ENCODE measurements around the gene AUTS2. TPM values are rescaled to one million over a fixed set of nuclear protein-coding genes. Genes with fewer than 3 reads are reported as not detected.

The AUTS2 gene
- total and polyA plus RNA-seq, 4 experiments from 2014 or later = 3.4 to 35.2 (median 25.5) TPM

DNA sequence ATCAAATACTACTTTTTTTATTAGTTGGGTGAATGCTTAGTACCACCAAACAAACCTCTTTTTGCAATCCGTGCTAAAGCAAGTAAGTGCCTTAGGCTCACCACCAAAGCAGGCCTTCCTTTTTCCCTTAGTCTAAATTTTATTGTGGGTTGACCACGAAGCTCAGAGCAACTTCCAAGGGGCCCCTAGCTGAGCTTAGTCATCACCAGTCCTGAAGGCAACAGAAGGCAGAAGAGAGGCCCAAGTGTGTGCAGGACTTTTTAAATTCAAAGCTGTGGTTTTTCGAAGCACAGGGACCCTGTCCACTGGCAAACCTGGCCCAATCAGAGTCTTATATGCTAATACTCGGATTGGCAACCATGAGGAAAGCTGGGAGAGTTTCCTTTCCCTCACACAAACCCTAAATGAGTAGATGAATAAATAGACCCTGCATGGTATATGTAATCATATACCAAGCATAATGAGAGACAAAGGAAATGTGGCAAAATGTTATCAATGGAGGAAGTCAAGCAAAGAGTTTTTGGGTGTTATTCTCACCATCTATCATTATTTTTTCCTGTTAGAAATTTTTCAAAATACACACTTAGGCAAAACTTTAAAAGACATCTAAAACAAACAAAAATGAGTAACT, 1080.5 kb downstream of the AUTS2 start:
- Histone ChIP-seq H3K27ac (ENCODE audit: low read depth, low read length) (no peak overlapping the region), H3K36me3 (ENCODE audit: insufficient read depth, low read length) (no peaks in the 10 kb centered on the region), H3K4me3 (ENCODE audit: low read length in 2 of 2) (no peak overlapping the region), H3K27me3 (ENCODE audit: insufficient read depth, low read length) (no peaks in the 10 kb centered on the region), H3K9me3 (ENCODE audit: control insufficient read depth in 1 of 2, low read length in 2 of 2) (no peaks in the 10 kb centered on the region), H3K4me1 (ENCODE audit: insufficient read depth, low read length) (peaks cover 16% of the 10 kb centered on the region)
- Mint-ChIP-seq H3K27ac (peak overlapping the region; percentile 8 to 95 (median 65)), H3K27me3 (no peaks in the 10 kb centered on the region), H3K4me3 (peak overlapping the region in 7 of 8 donors; percentile 0 to 65 (median 43)), H3K9me3 (peaks cover 0 to 2% (median 0%) of the 10 kb centered on the region in 8 donors), H3K36me3 (no peaks in the 10 kb centered on the region), H3K4me1 (peaks cover 19 to 46% (median 35%) of the 10 kb centered on the region in 4 donors)
- intact Hi-C loops (cut with micrococcal nuclease) = no loop called here
- CTCF ChIA-PET (ENCODE audit: partially characterized antibody) = no interaction called here
- POLR2A ChIA-PET (ENCODE audit: partially characterized antibody) = interaction anchor here (1.6 to 2.8 kb wide), 2 partner anchors 15 to 30 kb away, joined by 7 to 14 read pairs; no protein-coding TSS in a partner anchor
- DNase-seq = no peak

GRCh38 chr7:70679661-70680060, 1081.4 kb downstream of the AUTS2 start:
- H3K9me3 ChIP-seq (ENCODE audit: control insufficient read depth in 1 of 2, low read length in 2 of 2) = no peaks in the 10 kb centered on the region
- H3K4me1 ChIP-seq (ENCODE audit: insufficient read depth, low read length) = peaks cover 16% of the 10 kb centered on the region
- POLR2A ChIA-PET (ENCODE audit: partially characterized antibody) = interaction anchor here (0.9 to 2.8 kb wide), 4 partner anchors 14 to 107 kb away, joined by 3 to 14 read pairs (median 6); no protein-coding TSS in a partner anchor
- H3K4me3 Mint-ChIP-seq = peak overlapping the region in 7 of 8 donors; percentile 50 to 81 (median 65)
- H3K27me3 ChIP-seq (ENCODE audit: insufficient read depth, low read length) = no peaks in the 10 kb centered on the region
- peaks cover 0 to 2% (median 0%) of the 10 kb centered on the region in 8 donors for H3K9me3 Mint-ChIP-seq
- no peak overlapping the region for H3K27ac ChIP-seq (ENCODE audit: low read depth, low read length)
- H3K36me3 ChIP-seq (ENCODE audit: insufficient read depth, low read length) = no peaks in the 10 kb centered on the region
- no peak overlapping the region for H3K4me3 ChIP-seq (ENCODE audit: low read length in 2 of 2)
- intact Hi-C loops (cut with micrococcal nuclease) = no loop called here
- no peaks in the 10 kb centered on the region for H3K36me3 Mint-ChIP-seq
- CTCF ChIA-PET (ENCODE audit: partially characterized antibody) = no interaction called here
- H3K27ac Mint-ChIP-seq = peak overlapping the region; percentile 75 to 96 (median 86)
- H3K4me1 Mint-ChIP-seq = peaks cover 19 to 46% (median 35%) of the 10 kb centered on the region in 4 donors
- peak in 1 of 5 donors; percentile 45 for DNase-seq
- no peaks in the 10 kb centered on the region for H3K27me3 Mint-ChIP-seq

GRCh38 chr7:70680306-70680705, 1082.0 kb downstream of the AUTS2 start:
- CTCF ChIA-PET (ENCODE audit: partially characterized antibody) = interaction anchor here (0.7 kb wide), 1 partner anchor 18 kb away, joined by 3 read pairs; no protein-coding TSS in a partner anchor

DNA sequence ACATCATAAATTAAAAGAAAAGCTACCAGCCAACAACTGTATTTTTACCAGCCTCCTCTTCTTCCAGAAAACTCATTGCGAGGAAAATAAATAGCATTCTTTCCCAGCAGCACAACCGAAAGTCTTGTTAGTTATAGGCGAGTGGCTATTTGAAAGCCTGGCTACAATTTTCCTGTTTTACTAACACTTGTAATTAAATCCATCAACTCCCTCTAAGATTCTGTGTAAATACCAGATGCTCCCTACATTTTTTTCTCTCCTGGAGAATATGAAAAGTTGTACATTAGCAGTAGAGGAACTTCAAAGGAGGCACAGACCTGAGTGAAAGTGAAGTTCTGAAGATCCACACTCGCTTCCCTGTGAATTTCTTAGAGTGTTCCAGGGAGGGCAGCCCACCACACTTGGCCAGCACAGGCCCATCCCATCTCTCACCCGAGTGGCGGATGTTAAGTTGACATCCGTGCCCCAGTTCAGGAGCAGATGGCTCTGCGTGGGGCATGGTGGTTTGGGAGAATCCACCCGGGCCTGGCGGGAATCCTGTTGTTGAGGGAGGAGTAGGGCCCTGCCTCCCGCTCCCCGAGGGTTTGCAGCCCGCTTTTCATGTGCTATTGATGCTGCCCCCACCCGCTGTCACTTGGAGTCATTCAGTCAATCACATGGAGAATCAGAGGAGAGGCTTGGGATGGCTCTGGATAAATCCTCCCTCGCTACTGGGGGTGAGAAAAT, 1082.6 kb downstream of the AUTS2 start:
- ChIA-PET POLR2A (ENCODE audit: partially characterized antibody) (interaction anchor here (1.2 to 2.8 kb wide), 3 partner anchors 10 to 108 kb away, joined by 3 to 14 read pairs (median 3); no protein-coding TSS in a partner anchor), CTCF (ENCODE audit: partially characterized antibody) (interaction anchor here (0.7 kb wide), 1 partner anchor 18 kb away, joined by 3 read pairs; no protein-coding TSS in a partner anchor)
- H3K4me3 Mint-ChIP-seq = peak overlapping the region in 3 of 8 donors; percentile 83 to 90 (median 86)
- H3K9me3 ChIP-seq (ENCODE audit: control insufficient read depth in 1 of 2, low read length in 2 of 2) = no peaks in the 10 kb centered on the region
- H3K27ac Mint-ChIP-seq = peak overlapping the region; percentile 41 to 98 (median 95)
- H3K4me3 ChIP-seq (ENCODE audit: low read length in 2 of 2) = no peak overlapping the region
- peaks cover 16% of the 10 kb centered on the region for H3K4me1 ChIP-seq (ENCODE audit: insufficient read depth, low read length)
- DNase-seq = no peak
- intact Hi-C loops (cut with micrococcal nuclease) = no loop called here
- no peak overlapping the region for H3K27ac ChIP-seq (ENCODE audit: low read depth, low read length)
- no peaks in the 10 kb centered on the region for H3K27me3 ChIP-seq (ENCODE audit: insufficient read depth, low read length)
- H3K36me3 ChIP-seq (ENCODE audit: insufficient read depth, low read length) = no peaks in the 10 kb centered on the region
- peaks cover 0 to under 1% of the 10 kb centered on the region in 2 donors for H3K27me3 Mint-ChIP-seq
- peaks cover 19 to 46% (median 35%) of the 10 kb centered on the region in 4 donors for H3K4me1 Mint-ChIP-seq
- peaks cover 0 to 2% (median 0%) of the 10 kb centered on the region in 8 donors for H3K9me3 Mint-ChIP-seq
- no peaks in the 10 kb centered on the region for H3K36me3 Mint-ChIP-seq

More at GRCh38 chr7:70680306-70680705, 1082.0 kb downstream of the AUTS2 start:
- Mint-ChIP-seq H3K27ac (peak overlapping the region in 5 of 7 donors; percentile 72 to 98 (median 91)), H3K27me3 (no peaks in the 10 kb centered on the region), H3K9me3 (peaks cover 0 to 2% (median 0%) of the 10 kb centered on the region in 8 donors), H3K4me3 (peak overlapping the region in 3 of 8 donors; percentile 33 to 65 (median 48)), H3K36me3 (no peaks in the 10 kb centered on the region), H3K4me1 (peaks cover 19 to 46% (median 35%) of the 10 kb centered on the region in 4 donors)
- POLR2A ChIA-PET (ENCODE audit: partially characterized antibody) = interaction anchor here (0.9 to 2.8 kb wide), 4 partner anchors 14 to 108 kb away, joined by 3 to 14 read pairs (median 4); no protein-coding TSS in a partner anchor
- H3K27me3 ChIP-seq (ENCODE audit: insufficient read depth, low read length) = no peaks in the 10 kb centered on the region
- no peak for DNase-seq
- H3K4me3 ChIP-seq (ENCODE audit: low read length in 2 of 2) = no peak overlapping the region
- H3K36me3 ChIP-seq (ENCODE audit: insufficient read depth, low read length) = no peaks in the 10 kb centered on the region
- no peak overlapping the region for H3K27ac ChIP-seq (ENCODE audit: low read depth, low read length)
- no peaks in the 10 kb centered on the region for H3K9me3 ChIP-seq (ENCODE audit: control insufficient read depth in 1 of 2, low read length in 2 of 2)
- H3K4me1 ChIP-seq (ENCODE audit: insufficient read depth, low read length) = peaks cover 16% of the 10 kb centered on the region
- intact Hi-C loops (cut with micrococcal nuclease) = no loop called here

DNA sequence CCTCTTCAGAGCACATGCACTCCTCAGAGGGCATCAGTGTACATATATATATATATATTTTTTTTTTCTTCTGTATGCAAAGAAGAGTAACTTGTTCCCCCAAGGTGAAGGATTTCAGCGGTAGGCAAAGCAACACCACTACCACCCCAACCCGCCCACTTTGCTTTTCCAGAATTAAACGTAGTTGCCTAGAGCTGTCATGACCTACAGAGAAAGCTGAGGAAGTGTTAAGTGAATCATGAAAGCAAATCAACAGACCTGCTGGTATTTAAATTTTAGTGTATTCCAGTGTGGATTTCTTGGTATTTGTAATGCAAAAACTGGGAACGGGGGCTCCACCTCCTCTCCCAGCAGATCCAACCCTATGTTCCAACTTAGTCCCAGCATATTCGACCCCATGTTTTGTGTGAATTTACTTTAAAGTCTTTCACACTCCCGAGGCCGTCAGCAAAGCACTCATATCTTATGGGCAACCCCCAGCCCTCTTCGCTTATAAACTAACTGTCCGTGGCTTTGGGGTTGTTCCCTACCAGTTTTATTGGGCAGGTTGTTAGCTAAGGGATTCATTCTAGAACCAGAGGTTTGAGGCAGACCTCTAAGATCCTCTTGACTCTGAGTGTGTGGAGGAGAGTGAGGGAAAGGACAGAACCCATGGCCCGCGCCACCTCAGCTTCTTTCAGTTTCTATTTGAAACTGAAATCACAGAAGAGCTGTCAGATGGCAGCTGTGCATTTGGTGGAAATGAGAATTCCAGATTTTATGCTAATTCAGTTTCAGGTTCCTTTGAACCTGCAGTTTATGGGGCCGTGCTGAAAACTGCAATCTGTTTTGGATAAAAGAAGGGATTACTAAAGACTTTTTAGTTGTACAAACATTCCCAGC, 1083.4 kb downstream of the AUTS2 start:
- no peaks in the 10 kb centered on the region for H3K27me3 ChIP-seq (ENCODE audit: insufficient read depth, low read length)
- H3K27ac Mint-ChIP-seq = peak overlapping the region; percentile 75 to 98 (median 95)
- POLR2A ChIA-PET (ENCODE audit: partially characterized antibody) = interaction anchor here (1.0 to 1.8 kb wide), 8 partner anchors 8 to 107 kb away, joined by 3 to 12 read pairs (median 3); no protein-coding TSS in a partner anchor
- H3K27me3 Mint-ChIP-seq = peaks cover 0 to 1% of the 10 kb centered on the region in 2 donors
- H3K9me3 Mint-ChIP-seq = peaks cover 0 to 2% (median 0%) of the 10 kb centered on the region in 8 donors
- H3K36me3 ChIP-seq (ENCODE audit: insufficient read depth, low read length) = no peaks in the 10 kb centered on the region
- no peaks in the 10 kb centered on the region for H3K36me3 Mint-ChIP-seq
- H3K4me1 ChIP-seq (ENCODE audit: insufficient read depth, low read length) = peaks cover 16% of the 10 kb centered on the region
- DNase-seq = peak in 2 of 5 donors; percentile 30 to 46
- H3K27ac ChIP-seq (ENCODE audit: low read depth, low read length) = peak overlapping the region; percentile 50
- peaks cover 19 to 46% (median 33%) of the 10 kb centered on the region in 4 donors for H3K4me1 Mint-ChIP-seq
- no peaks in the 10 kb centered on the region for H3K9me3 ChIP-seq (ENCODE audit: control insufficient read depth in 1 of 2, low read length in 2 of 2)
- H3K4me3 ChIP-seq (ENCODE audit: low read length in 2 of 2) = peak overlapping the region in 1 of 2 donors; percentile 2
- H3K4me3 Mint-ChIP-seq = peak overlapping the region; percentile 83 to 90 (median 86)
- intact Hi-C loops (cut with micrococcal nuclease) = no loop called here
- CTCF ChIA-PET (ENCODE audit: partially characterized antibody) = interaction anchor here (3.0 kb wide), 1 partner anchor 13 kb away, joined by 13 read pairs; no protein-coding TSS in a partner anchor

- H3K36me3 ChIP-seq (ENCODE audit: insufficient read depth, low read length) = no peaks in the 10 kb centered on the region
- POLR2A ChIA-PET (ENCODE audit: partially characterized antibody) = interaction anchor here (1.5 kb wide), 1 partner anchor 10 kb away, joined by 5 read pairs; no protein-coding TSS in a partner anchor
- peaks cover 13 to 36% (median 26%) of the 10 kb centered on the region in 4 donors for H3K4me1 Mint-ChIP-seq
- peaks cover 0 to 1% of the 10 kb centered on the region in 2 donors for H3K27me3 Mint-ChIP-seq
- peaks cover 0 to 2% (median 0%) of the 10 kb centered on the region in 8 donors for H3K9me3 Mint-ChIP-seq
- no peaks in the 10 kb centered on the region for H3K9me3 ChIP-seq (ENCODE audit: control insufficient read depth in 1 of 2, low read length in 2 of 2)
- CTCF ChIA-PET (ENCODE audit: partially characterized antibody) = interaction anchor here (1.7 to 3.0 kb wide), 2 partner anchors 11 to 14 kb away, joined by 5 to 13 read pairs; no protein-coding TSS in a partner anchor
- peaks cover 10% of the 10 kb centered on the region for H3K4me1 ChIP-seq (ENCODE audit: insufficient read depth, low read length)
- intact Hi-C loops (cut with micrococcal nuclease) = no loop called here
- H3K27me3 ChIP-seq (ENCODE audit: insufficient read depth, low read length) = no peaks in the 10 kb centered on the region
- H3K27ac Mint-ChIP-seq = no peak overlapping the region
- H3K4me3 ChIP-seq (ENCODE audit: low read length in 2 of 2) = no peak overlapping the region
- H3K36me3 Mint-ChIP-seq = no peaks in the 10 kb centered on the region
- H3K27ac ChIP-seq (ENCODE audit: low read depth, low read length) = no peak overlapping the region
- no peak for DNase-seq
- peak overlapping the region in 1 of 8 donors; percentile 68 for H3K4me3 Mint-ChIP-seq
Observed at GRCh38 chr7:70684173-70684572, 1085.9 kb downstream of the AUTS2 start.

Measured in CD4-positive, alpha-beta memory T cell (primary cell).